Measurements from ENCODE around the gene PBX1. TPM values are rescaled to one million over a fixed set of nuclear protein-coding genes. Genes with fewer than 3 reads are reported as not detected.

Gene PBX1
- total and polyA plus RNA-seq, 2 of the 4 experiments (the other 2 are of a cell fraction), result 13.9 to 17.9 TPM

- Histone ChIP-seq H2AK9ac (replicated peaks; ENCODE audit: low read depth, low read length, poor library complexity) (no peak overlapping the region), H4K91ac (ENCODE audit: insufficient read depth, low read depth, low read length) (no peak overlapping the region), H3K9me1 (ENCODE audit: insufficient read depth, low read length) (peaks cover 11% of the 10 kb centered on the region; the same call in 1 of the 2 replicates), H3K23ac (ENCODE audit: low read depth, low read length) (no peak overlapping the region), H2BK20ac (ENCODE audit: low read depth, low read length) (no peak overlapping the region), H3K36me3 (ENCODE audit: control insufficient read depth, insufficient read depth, low read length) (no peaks in the 10 kb centered on the region), H2BK120ac (ENCODE audit: low read depth, low read length) (no peak overlapping the region), H3K14ac (replicated peaks; ENCODE audit: low read depth, low read length) (no peak overlapping the region), H3K27me3 (ENCODE audit: control insufficient read depth, insufficient read depth, low read length) (no peaks in the 10 kb centered on the region), H2AFZ (replicated peaks; ENCODE audit: low read length, poor library complexity) (no peak overlapping the region), H3K9ac (ENCODE audit: low read depth, low read length) (no peak overlapping the region), H3K4ac (ENCODE audit: low read depth, low read length) (no peak overlapping the region), H3K79me1 (ENCODE audit: low read depth in 1 of 2, low read length in 2 of 2) (peaks cover 8 to 19% of the 10 kb centered on the region in 2 experiments; a peak in 2 of 4 replicates), H4K8ac (ENCODE audit: low read depth in 2 of 2, low read length in 2 of 2) (no peak overlapping the region), H4K5ac (ENCODE audit: low read depth, low read length) (no peak overlapping the region), H3K56ac (ENCODE audit: extremely low read depth, insufficient read depth, low read length) (no peak overlapping the region), H3K4me2 (ENCODE audit: low read depth, low read length) (no peak overlapping the region), H3K9me3 (ENCODE audit: control insufficient read depth, insufficient read depth, low read length) (no peaks in the 10 kb centered on the region), H3K4me1 (ENCODE audit: control insufficient read depth, insufficient read depth, low read length) (peaks cover 19% of the 10 kb centered on the region), H3K4me3 (ENCODE audit: insufficient read depth, low read depth, low read length) (no peak overlapping the region), H2AK5ac (ENCODE audit: low read depth, low read length) (no peak overlapping the region), H2BK15ac (ENCODE audit: low read depth, low read length) (0 out of 3 replicates have a peak overlapping the region, but pooled peaks have one; percentile 41), H3K27ac (ENCODE audit: insufficient read depth, low read length) (peak overlapping the region; percentile 9; the same call in 1 of the 2 replicates), H3K18ac (ENCODE audit: low read depth, low read length) (no peak overlapping the region), H2BK5ac (ENCODE audit: low read depth, low read length, poor library complexity, severe bottlenecking) (no peak overlapping the region), H4K20me1 (ENCODE audit: insufficient read depth, low read length) (no peaks in the 10 kb centered on the region)
- no CpG with 5 or more reads among the region's 5 CpGs for WGBS, 2 experiments (ENCODE audit: extremely low coverage in 2 of 2, insufficient read length in 1 of 2)
- CTCF ChIA-PET, result no interaction called here
- intact Hi-C loops (cut with micrococcal nuclease), result loop anchor here (1.0 kb wide), 1 partner anchor 9 kb away; no protein-coding TSS in a partner anchor
- no TSS peak for BruUV-seq (replicated peaks)
- DNase-seq (peak; percentile 27), ATAC-seq (ENCODE audit: low read depth) (no peak)
- POLR2A ChIA-PET (ENCODE audit: unreplicated experiment), result no interaction called here
- in situ Hi-C loops (cut with MboI; ENCODE audit: low sequenced_read_pairs), result no loop called here
- TF ChIP-seq RFX5 (IDR thresholded peaks at IDR 0.05; ENCODE audit: low read depth, low read length), result no peak
- TF ChIP-seq MAFK (IDR thresholded peaks at IDR 0.05; ENCODE audit: low read depth, low read length), result no peak
- no peak for TF ChIP-seq RAD21 (IDR thresholded peaks at IDR 0.05; ENCODE audit: low read length)
- 0 out of 2 replicates have a peak, but pooled peaks have one; percentile 8 for TF ChIP-seq CEBPB (IDR thresholded peaks at IDR 0.05; ENCODE audit: low read depth, low read length)
- no peak for TF ChIP-seq POLR2A (IDR thresholded peaks at IDR 0.05; ENCODE audit: low read depth, low read length)
- TF ChIP-seq USF2 (IDR thresholded peaks at IDR 0.05; ENCODE audit: low read depth, low read length), result no peak
- no peak for TF ChIP-seq FOS (IDR thresholded peaks at IDR 0.05; ENCODE audit: low read depth, low read length)
- TF ChIP-seq NFE2L2 (IDR thresholded peaks at IDR 0.05; ENCODE audit: low read depth, low read length), result no peak
- no peak for TF ChIP-seq ELK1 (IDR thresholded peaks at IDR 0.05; ENCODE audit: borderline replicate concordance, low read depth, low read length)
- dilution Hi-C loops (cut with HindIII; ENCODE audit: low sequenced_read_pairs, unreplicated experiment), result no loop called here
These were observed 154.6 kb downstream of the PBX1 start for GRCh38 chr1:164713456-164714207.
